NCI-H2107 (cell line): ENCODE data around the gene ANAPC7.
"Not testable (repeated sequence)": the region's sequence is repeated elsewhere in the genome, so short reads cannot be mapped to it uniquely, and the experiment has no call there.

Source experiments
- DNase-seq: peaks from one replicate; lab custom pipeline; 2025; lab: John Stamatoyannopoulos, UW

ANAPC7 gene

GRCh38 chr12:110348431-110349059 lies 55.0 kb downstream of the ANAPC7 start:
- DNase-seq, result no peak

- DNase-seq, result no peak
Observed at GRCh38 chr12:110347767-110348166, 55.7 kb downstream of the ANAPC7 start.

- DNase-seq, result no peak
Observed at GRCh38 chr12:110345963-110346362, 57.5 kb downstream of the ANAPC7 start.

GRCh38 chr12:110345176-110345661 lies 58.3 kb downstream of the ANAPC7 start:
- DNase-seq, result no peak

GRCh38 chr12:110344657-110345056 lies 58.9 kb downstream of the ANAPC7 start:
- no peak for DNase-seq

GRCh38 chr12:110343736-110344555 lies 59.6 kb downstream of the ANAPC7 start:
- DNase-seq, result no peak

GRCh38 chr12:110343114-110343513 lies 60.4 kb downstream of the ANAPC7 start:
- DNase-seq, result no peak

- no peak for DNase-seq
Observed at GRCh38 chr12:110342157-110342556, 61.4 kb downstream of the ANAPC7 start.

- DNase-seq, result no peak
Observed at GRCh38 chr12:110340706-110341105, 62.8 kb downstream of the ANAPC7 start.

GRCh38 chr12:110340261-110340660 lies 63.2 kb downstream of the ANAPC7 start:
- not testable (repeated sequence) for DNase-seq

- DNase-seq, result no peak
Observed at GRCh38 chr12:110339184-110339952, 64.1 kb downstream of the ANAPC7 start.

- DNase-seq, result no peak
Observed at GRCh38 chr12:110338754-110339153, 64.8 kb downstream of the ANAPC7 start.

- no peak for DNase-seq
Observed at GRCh38 chr12:110337912-110338710, 65.4 kb downstream of the ANAPC7 start.

- DNase-seq, result no peak
Observed at GRCh38 chr12:110335481-110336045, 67.9 kb downstream of the ANAPC7 start.

GRCh38 chr12:110333201-110333600 lies 70.3 kb downstream of the ANAPC7 start:
- no peak for DNase-seq

GRCh38 chr12:110330544-110330943 lies 73.0 kb downstream of the ANAPC7 start:
- DNase-seq, result no peak

GRCh38 chr12:110330124-110330523 lies 73.4 kb downstream of the ANAPC7 start:
- DNase-seq, result no peak

GRCh38 chr12:110329710-110330109 lies 73.8 kb downstream of the ANAPC7 start:
- no peak for DNase-seq
